Lower leg skin (tissue), 4 donors: ENCODE measurements around the gene OR2J1. TPM values are rescaled to one million over a fixed set of nuclear protein-coding genes. Genes with fewer than 3 reads are reported as not detected.
"Not testable (repeated sequence)": the region's sequence is repeated elsewhere in the genome, so short reads cannot be mapped to it uniquely, and the experiment has no call there.

Experiments
- DNase-seq, 2 donors: peaks; one replicate each; pipeline ENCODE4 v3.0.0-alpha.2; 2019; ENCODE audit warnings: low spot score in 2 of 2
- H3K4me3 ChIP-seq: fragments of 200-600 bp; sonication (generic); 2 replicates; pipeline ENCODE4 v1.5.1; 2017; ENCODE audit warnings: mild to moderate bottlenecking, low read depth; ENCODE audit not compliant: poor library complexity, severe bottlenecking
- CTCF ChIP-seq, 3 donors: fragments of 450-650 bp; IDR thresholded peaks; one replicate each; pipeline ENCODE4 v1.5.1; 2016; ENCODE audit warnings: antibody characterized with exemption in 3 of 3, mild to moderate bottlenecking in 3 of 3, moderate library complexity in 2 of 3
- POLR2A ChIP-seq, 2 donors: fragments of 450-650 bp; IDR thresholded peaks; one replicate each; pipeline ENCODE4 v1.6.1; 2016 to 2017; ENCODE audit warnings: antibody characterized with exemption in 2 of 2, mild to moderate bottlenecking in 1 of 2, moderate library complexity in 1 of 2
- WGBS, 2 donors: methylation state at CpG; one replicate each; pipeline ENCODE4 v1.1.5; 2018; 5-methylcytosine and 5-hydroxymethylcytosine counted together
- intact Hi-C: fragments of 100-400 bp; cut with DNase I; formaldehyde crosslinking; loops from one replicate; pipeline ENCODE4 v1.15.0; 2023; ENCODE audit warnings: low total_unique reads
- total RNA-seq, 4 donors: library from RNA; depleted of rRNA; stranded (reverse); fragments of >200 nt; gene quantifications; one replicate each; pipeline ENCODE4 v1.1.0, GENCODE V29; 2016

Gene OR2J1
- total RNA-seq, 4 donors from 2014 or later = not detected

GRCh38 chr6:29146179-29146578 is 46.9 kb downstream of the OR2J1 start:
- intact Hi-C loops = no loop called here
- DNase-seq = no peak
- TF ChIP-seq CTCF (IDR thresholded peaks at IDR 0.05) (no peak), POLR2A (IDR thresholded peaks at IDR 0.05) (no peak)
- no peak overlapping the region for H3K4me3 ChIP-seq
- WGBS, 2 donors = 57 to 62% methylated on average over 2 of the region's 2 CpGs

DNA sequence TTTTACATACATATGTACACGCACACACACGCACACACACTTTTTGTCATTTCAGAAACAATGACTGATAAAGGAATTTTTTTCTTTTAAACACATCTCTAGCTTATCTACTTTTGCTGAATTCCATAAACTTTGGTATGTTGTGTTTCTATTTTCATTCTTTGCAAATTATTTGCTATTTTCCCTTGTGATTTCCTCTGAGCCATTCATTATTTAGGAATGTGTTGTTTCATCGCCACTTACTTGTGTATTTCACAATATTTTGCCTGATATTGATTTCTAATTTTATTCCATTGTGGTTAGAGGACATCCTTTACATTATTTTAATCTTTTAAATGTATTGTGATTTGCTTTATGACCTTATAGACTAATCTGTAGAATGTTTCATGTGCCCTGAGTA is 47.8 kb downstream of the OR2J1 start:
- no peak overlapping the region for H3K4me3 ChIP-seq
- intact Hi-C loops = no loop called here
- no peak for DNase-seq
- 86 to 95% methylated on average over 3 of the region's 3 CpGs for WGBS, 2 donors
- no peak for TF ChIP-seq POLR2A (IDR thresholded peaks at IDR 0.05)
- no peak for TF ChIP-seq CTCF (IDR thresholded peaks at IDR 0.05)

GRCh38 chr6:29149444-29149843 is 50.2 kb downstream of the OR2J1 start:
- DNase-seq, H3K4me3 ChIP-seq, intact Hi-C loops: not testable (repeated sequence)
- WGBS, 2 donors = 57 to 71% methylated on average over 3 of the region's 3 CpGs

Other genes with a start within 250 kb of the OR2J1 start
- gene TRIM27, start 175.5 kb upstream of the OR2J1 start, total RNA-seq = 10 to 100 TPM; 32.2 to 38.9 (median 35.6) TPM
- 1 to 10 TPM in 2 of 4 donors, under 1 TPM in 1, not detected in 1; 0.69 to 1.4 (median 1.1) TPM for gene ZNF311, start 94.2 kb upstream of the OR2J1 start, total RNA-seq
- not detected for gene OR2W1, start 54.3 kb upstream of the OR2J1 start, total RNA-seq
- not detected for gene OR2B3, start 12.2 kb upstream of the OR2J1 start, total RNA-seq
- not detected for gene OR2J3, start 8.6 kb downstream of the OR2J1 start, total RNA-seq
- not detected for gene OR2J2, start 71.4 kb downstream of the OR2J1 start, total RNA-seq
- not detected for gene OR14J1, start 202.2 kb downstream of the OR2J1 start, total RNA-seq